ENCODE results near the gene ZNF541. TPM values are rescaled to one million over a fixed set of nuclear protein-coding genes. Genes with fewer than 3 reads are reported as not detected.

Gene ZNF541
- total and polyA plus RNA-seq, 10 of the 15 experiments (the other 5 are each of a cell fraction or from before 2014, with no cell fraction given), result 0.03 to 0.12 (median 0.07) TPM; not detected in 4

DNA sequence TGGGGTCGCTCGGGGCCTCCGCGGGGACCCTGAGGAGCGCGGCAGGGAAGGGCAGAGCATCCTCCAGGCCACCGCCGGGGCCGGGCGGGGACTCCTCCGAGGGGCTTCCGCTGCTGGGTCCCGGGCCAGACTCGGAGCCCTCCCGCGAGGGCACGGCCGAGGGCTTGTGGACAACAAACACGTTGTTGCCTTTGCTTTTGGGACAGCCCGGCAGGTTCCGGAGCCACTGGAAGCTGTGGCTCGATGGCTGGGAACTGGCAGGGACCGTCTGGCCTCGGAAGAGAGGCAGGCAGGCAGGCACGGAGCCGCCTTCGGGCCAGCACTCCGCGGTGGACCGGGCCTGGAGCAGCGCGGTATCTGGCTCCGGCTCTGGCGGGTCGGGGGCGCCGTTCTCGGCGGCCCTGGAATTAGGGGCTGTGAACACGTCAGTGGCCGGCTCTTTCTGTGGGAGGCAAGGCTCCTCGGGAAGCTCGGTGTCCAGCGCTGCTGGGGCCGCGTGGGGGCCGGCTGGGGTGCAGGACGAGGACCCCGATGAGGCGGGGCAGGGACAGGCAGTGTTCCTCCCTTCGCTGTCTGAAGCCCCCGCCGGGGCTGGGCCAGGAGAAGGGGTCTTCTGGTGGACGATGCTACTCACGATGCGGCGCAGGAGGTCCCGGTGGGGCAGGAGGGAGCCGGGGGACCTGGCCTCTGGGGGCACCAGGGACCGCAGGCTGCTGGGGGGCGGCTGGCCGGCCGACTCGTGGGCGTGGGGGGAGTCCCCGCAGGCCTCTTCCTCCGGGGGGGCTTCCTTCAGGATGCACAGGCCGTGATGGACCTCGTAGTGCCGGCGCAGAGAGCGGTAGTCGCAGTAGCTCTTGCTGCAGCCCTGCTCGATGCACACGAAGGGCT lies 27.6 kb downstream of the ZNF541 start:
- no peak overlapping the region for H3K9ac ChIP-seq (ENCODE audit: control insufficient read depth, insufficient read depth, low read length)
- 68% methylated on average over 67 of the region's 75 CpGs for WGBS (ENCODE audit: insufficient coverage, insufficient replicate concordance, low lambda C conversion rate, missing lambda C conversion rate)
- no peak overlapping the region for H2AFZ ChIP-seq (ENCODE audit: control insufficient read depth, low read depth, low read length)
- CTCF ChIA-PET, result no interaction called here
- no peaks in the 10 kb centered on the region for H3K36me3 ChIP-seq (ENCODE audit: control insufficient read depth in 2 of 2, insufficient read depth in 2 of 2, low read length in 1 of 2)
- intact Hi-C loops (cut with micrococcal nuclease; ENCODE audit: unreplicated experiment), result no loop called here
- no TSS peak for BruUV-seq (replicated peaks)
- POLR2A ChIA-PET, result no interaction called here
- no peak for DNase-seq (ENCODE audit: low read depth, low spot score)
- no peaks in the 10 kb centered on the region for H4K20me1 ChIP-seq (ENCODE audit: control insufficient read depth, insufficient read depth)
- no peaks in the 10 kb centered on the region for H3K9me3 ChIP-seq (replicated peaks; ENCODE audit: control insufficient read depth, insufficient read depth, low read length)
- no peaks in the 10 kb centered on the region for H3K4me1 ChIP-seq (ENCODE audit: control insufficient read depth, insufficient read depth, low read length)
- H3K27ac ChIP-seq (ENCODE audit: control insufficient read depth, insufficient read depth), result no peak overlapping the region
- in situ Hi-C loops (cut with MboI), result no loop called here
- no peaks in the 10 kb centered on the region for H3K79me2 ChIP-seq (ENCODE audit: control insufficient read depth, insufficient read depth, low read length)
- RAD21 ChIA-PET (ENCODE audit: unreplicated experiment), result no interaction called here
- H3K4me3 ChIP-seq, result no peak overlapping the region
- SMC1A ChIA-PET (ENCODE audit: uncharacterized antibody, unreplicated experiment), result no interaction called here
- no peak for FAIRE-seq
- H3K4me2 ChIP-seq (ENCODE audit: control insufficient read depth, insufficient read depth), result no peak overlapping the region
- peaks cover 2% of the 10 kb centered on the region in 2 experiments; a peak in 1 of 4 replicates for H3K27me3 ChIP-seq (replicated peaks in 1 of 2; ENCODE audit: control insufficient read depth in 2 of 2, insufficient read depth in 2 of 2, low read length in 1 of 2)
- ATAC-seq, result no peak
- TF ChIP-seq ZSCAN29 (IDR thresholded peaks at IDR 0.05), result no peak
- TF ChIP-seq TAF1 (IDR thresholded peaks at IDR 0.05; ENCODE audit: borderline replicate concordance, low read depth, low read length), result no peak
- no peak for TF ChIP-seq RCOR1 (conservative IDR thresholded peaks at IDR 0.05; ENCODE audit: low read depth, low read length)
- TF ChIP-seq ZBTB33 (IDR thresholded peaks at IDR 0.05), result no peak
- no peak for TF ChIP-seq RFX5 (IDR thresholded peaks at IDR 0.05; ENCODE audit: low read depth, low read length)
- TF ChIP-seq TCF7 (IDR thresholded peaks at IDR 0.05; ENCODE audit: borderline replicate concordance), result no peak
- TF ChIP-seq CBX3 (IDR thresholded peaks at IDR 0.05; ENCODE audit: borderline replicate concordance, low read depth), result no peak
- no peak for TF ChIP-seq KDM1A (IDR thresholded peaks at IDR 0.05; ENCODE audit: borderline replicate concordance)
- no peak for TF ChIP-seq IRF4 (IDR thresholded peaks at IDR 0.05; ENCODE audit: low read depth, low read length)
- TF ChIP-seq HCFC1 (IDR thresholded peaks at IDR 0.05; ENCODE audit: low read length), result no peak
- no peak for TF ChIP-seq SPI1 (IDR thresholded peaks at IDR 0.05; ENCODE audit: borderline replicate concordance, insufficient read depth, low read depth, low read length)
- no peak for TF ChIP-seq RBBP5 (conservative IDR thresholded peaks at IDR 0.05)
- TF ChIP-seq RELA (IDR thresholded peaks at IDR 0.05; ENCODE audit: borderline replicate concordance, partially characterized antibody), result no peak
- TF ChIP-seq MTA3 (IDR thresholded peaks at IDR 0.05; ENCODE audit: borderline replicate concordance, low read length), result no peak
